Measurements from ENCODE around the gene TBX15. TPM values are rescaled to one million over a fixed set of nuclear protein-coding genes. Genes with fewer than 3 reads are reported as not detected.

Gene TBX15
- total and polyA plus RNA-seq, 9 donors = 0.08 to 0.60 (median 0.20) TPM; not detected in 1

- intact Hi-C loops (cut with DNase I) = no loop called here
- H3K27me3 ChIP-seq = no peaks in the 10 kb centered on the region
- H3K36me3 ChIP-seq = no peaks in the 10 kb centered on the region
- TF ChIP-seq POLR2A (IDR thresholded peaks at IDR 0.05) (no peak), EP300 (IDR thresholded peaks at IDR 0.05) (no peak), CTCF (IDR thresholded peaks at IDR 0.05) (no peak)
- H3K27ac ChIP-seq = no peak overlapping the region
- DNase-seq = no peak
- no peak overlapping the region for H3K4me3 ChIP-seq
- H3K4me1 ChIP-seq (ENCODE audit: insufficient read depth) = no peaks in the 10 kb centered on the region
- WGBS, 3 donors = 78 to 95% (median 84%) methylated on average over 4 of the region's 4 CpGs
- H3K9me3 ChIP-seq = no peaks in the 10 kb centered on the region
These were observed 103.2 kb downstream of the TBX15 start for GRCh38 chr1:118884946-118885345.

GRCh38 chr1:118881751-118882150 lies 106.4 kb downstream of the TBX15 start:
- DNase-seq = no peak
- 74 to 86% (median 78%) methylated on average over 2 of the region's 2 CpGs for WGBS, 3 donors
- Histone ChIP-seq H3K27me3 (no peaks in the 10 kb centered on the region), H3K4me1 (ENCODE audit: insufficient read depth) (no peaks in the 10 kb centered on the region), H3K36me3 (no peaks in the 10 kb centered on the region), H3K4me3 (no peak overlapping the region), H3K9me3 (no peaks in the 10 kb centered on the region), H3K27ac (no peak overlapping the region)
- TF ChIP-seq POLR2A (IDR thresholded peaks at IDR 0.05) = no peak
- no peak for TF ChIP-seq CTCF (IDR thresholded peaks at IDR 0.05)
- no peak for TF ChIP-seq EP300 (IDR thresholded peaks at IDR 0.05)
- intact Hi-C loops (cut with DNase I) = no loop called here

- Histone ChIP-seq H3K36me3 (no peaks in the 10 kb centered on the region), H3K4me3 (no peak overlapping the region), H3K4me1 (ENCODE audit: insufficient read depth) (no peaks in the 10 kb centered on the region), H3K27me3 (no peaks in the 10 kb centered on the region), H3K27ac (no peak overlapping the region), H3K9me3 (no peaks in the 10 kb centered on the region)
- TF ChIP-seq CTCF (IDR thresholded peaks at IDR 0.05) (no peak), POLR2A (IDR thresholded peaks at IDR 0.05) (no peak), EP300 (IDR thresholded peaks at IDR 0.05) (no peak)
- no peak for DNase-seq
- intact Hi-C loops (cut with DNase I) = no loop called here
- WGBS, 3 donors = 48 to 57% (median 49%) methylated on average over 4 of the region's 4 CpGs
These were observed 109.5 kb downstream of the TBX15 start for GRCh38 chr1:118878661-118879060.

GRCh38 chr1:118877668-118878396 lies 110.3 kb downstream of the TBX15 start:
- no peak for DNase-seq
- Histone ChIP-seq H3K36me3 (no peaks in the 10 kb centered on the region), H3K9me3 (no peaks in the 10 kb centered on the region), H3K4me1 (ENCODE audit: insufficient read depth) (no peaks in the 10 kb centered on the region), H3K27ac (no peak overlapping the region), H3K27me3 (no peaks in the 10 kb centered on the region), H3K4me3 (no peak overlapping the region)
- no peak for TF ChIP-seq EP300 (IDR thresholded peaks at IDR 0.05)
- TF ChIP-seq POLR2A (IDR thresholded peaks at IDR 0.05) = no peak
- TF ChIP-seq CTCF (IDR thresholded peaks at IDR 0.05) = no peak
- intact Hi-C loops (cut with DNase I) = no loop called here
- WGBS, 3 donors = 60 to 67% (median 62%) methylated on average over 3 of the region's 3 CpGs
